ENCODE results near the gene IRX3. TPM values are rescaled to one million over a fixed set of nuclear protein-coding genes. Genes with fewer than 3 reads are reported as not detected.
"Not testable (repeated sequence)": the region's sequence is repeated elsewhere in the genome, so short reads cannot be mapped to it uniquely, and the experiment has no call there.

Gene IRX3
- total RNA-seq, 1 experiment from 2014 or later: not detected

DNA sequence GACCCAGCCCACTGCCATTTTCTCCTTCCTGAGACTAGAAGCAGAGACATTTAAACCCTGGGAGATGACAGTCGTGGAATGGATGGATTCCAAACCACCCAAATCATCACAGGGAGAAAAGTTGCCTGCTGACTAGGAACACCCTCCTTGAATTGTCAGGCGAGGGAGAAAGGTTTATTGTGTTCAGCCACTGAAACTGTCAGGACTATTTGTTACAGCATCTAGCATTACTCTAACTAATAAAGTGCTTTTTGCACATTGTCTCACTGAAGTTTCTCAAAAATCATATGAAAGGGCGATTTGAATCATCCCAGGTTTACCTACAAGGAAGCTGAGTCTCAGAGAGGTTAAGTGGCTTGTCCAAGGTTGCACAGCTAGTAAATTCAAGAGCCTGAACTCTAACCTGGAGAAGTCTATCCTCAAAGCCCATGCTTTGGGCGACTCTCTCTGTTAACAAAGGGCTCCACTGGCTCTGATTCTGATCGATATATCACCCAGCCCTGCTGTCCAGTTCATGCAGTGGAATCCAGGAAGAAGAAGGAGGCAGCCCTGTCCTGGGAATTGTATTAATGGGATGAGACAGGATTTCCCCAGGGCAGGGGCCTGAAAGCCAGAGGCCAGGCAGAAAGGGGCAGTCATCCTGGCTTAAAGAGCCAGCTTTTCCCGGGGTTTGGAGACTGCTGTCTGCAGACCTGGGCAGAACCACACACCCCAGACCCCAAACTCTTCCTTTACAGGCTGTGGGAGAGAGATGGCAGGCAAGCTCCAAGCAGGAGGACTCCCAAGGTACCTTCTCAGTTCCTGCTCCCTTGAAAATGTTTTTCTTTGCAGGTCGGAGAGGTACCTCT lies 37.5 kb downstream of the IRX3 start:
- no peaks in the 10 kb centered on the region for H3K36me3 ChIP-seq (ENCODE audit: low read depth, low read length)
- H4K20me1 ChIP-seq (ENCODE audit: low read length): no peaks in the 10 kb centered on the region
- no peaks in the 10 kb centered on the region for H3K79me2 ChIP-seq (ENCODE audit: low read length)
- H3F3A ChIP-seq (ENCODE audit: low read length, unreplicated experiment): no peaks in the 10 kb centered on the region
- BruUV-seq (replicated peaks): no TSS peak
- H3K27me3 ChIP-seq (ENCODE audit: low read length): peaks cover 15% of the 10 kb centered on the region
- H3K4me3 ChIP-seq (ENCODE audit: low read length): no peak overlapping the region
- no peaks in the 10 kb centered on the region for H3K9me2 ChIP-seq (replicated peaks; ENCODE audit: low read length)
- ChIA-PET CTCF (no interaction called here), POLR2A (ENCODE audit: unreplicated experiment) (no interaction called here)
- intact Hi-C loops (cut with micrococcal nuclease): no loop called here
- no peak for ATAC-seq
- no peak for DNase-seq
- no peak overlapping the region for H2AFZ ChIP-seq (ENCODE audit: low read length)
- H3K9me3 ChIP-seq (ENCODE audit: low read length): no peaks in the 10 kb centered on the region
- H3K4me2 ChIP-seq (ENCODE audit: low read length): no peak overlapping the region
- TF ChIP-seq, protein P1, sequence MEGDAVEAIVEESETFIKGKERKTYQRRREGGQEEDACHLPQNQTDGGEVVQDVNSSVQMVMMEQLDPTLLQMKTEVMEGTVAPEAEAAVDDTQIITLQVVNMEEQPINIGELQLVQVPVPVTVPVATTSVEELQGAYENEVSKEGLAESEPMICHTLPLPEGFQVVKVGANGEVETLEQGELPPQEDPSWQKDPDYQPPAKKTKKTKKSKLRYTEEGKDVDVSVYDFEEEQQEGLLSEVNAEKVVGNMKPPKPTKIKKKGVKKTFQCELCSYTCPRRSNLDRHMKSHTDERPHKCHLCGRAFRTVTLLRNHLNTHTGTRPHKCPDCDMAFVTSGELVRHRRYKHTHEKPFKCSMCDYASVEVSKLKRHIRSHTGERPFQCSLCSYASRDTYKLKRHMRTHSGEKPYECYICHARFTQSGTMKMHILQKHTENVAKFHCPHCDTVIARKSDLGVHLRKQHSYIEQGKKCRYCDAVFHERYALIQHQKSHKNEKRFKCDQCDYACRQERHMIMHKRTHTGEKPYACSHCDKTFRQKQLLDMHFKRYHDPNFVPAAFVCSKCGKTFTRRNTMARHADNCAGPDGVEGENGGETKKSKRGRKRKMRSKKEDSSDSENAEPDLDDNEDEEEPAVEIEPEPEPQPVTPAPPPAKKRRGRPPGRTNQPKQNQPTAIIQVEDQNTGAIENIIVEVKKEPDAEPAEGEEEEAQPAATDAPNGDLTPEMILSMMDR (conservative IDR thresholded peaks at IDR 0.05; ENCODE audit: low read depth, low read length): no peak
- TF ChIP-seq EZH2phosphoT487 (IDR thresholded peaks at IDR 0.05; ENCODE audit: borderline replicate concordance, low read length) (no peak), EZH2 (IDR thresholded peaks at IDR 0.05; ENCODE audit: low read length, unreplicated experiment) (no peak)
- H3K27ac ChIP-seq (ENCODE audit: low read length): no peak overlapping the region
- no peak overlapping the region for H3K9ac ChIP-seq (ENCODE audit: low read length)
- H3K4me1 ChIP-seq (ENCODE audit: insufficient read depth, low read length): no peaks in the 10 kb centered on the region

DNA sequence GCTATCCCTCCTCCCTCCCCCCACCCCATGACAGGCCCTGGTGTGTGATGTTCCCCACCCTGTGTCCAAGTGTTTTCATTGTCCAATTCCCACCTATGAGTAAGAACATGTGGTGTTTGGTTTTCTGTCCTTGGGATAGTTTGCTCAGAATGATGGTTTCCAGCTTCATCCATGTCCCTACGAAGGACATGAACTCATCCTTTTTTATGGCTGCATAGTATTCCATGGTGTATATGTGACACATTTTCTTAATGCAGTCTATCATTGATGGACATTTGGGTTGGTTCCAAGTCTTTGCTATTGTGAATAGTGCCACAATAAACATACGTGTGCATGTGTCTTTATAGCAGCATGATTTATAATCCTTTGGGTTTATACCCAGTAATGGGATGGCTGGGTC lies 38.9 kb downstream of the IRX3 start:
- intact Hi-C loops (cut with micrococcal nuclease); H3K4me3 ChIP-seq (ENCODE audit: low read length); POLR2A ChIA-PET (ENCODE audit: unreplicated experiment); CTCF ChIA-PET; H3K36me3 ChIP-seq (ENCODE audit: low read depth, low read length); H3K9ac ChIP-seq (ENCODE audit: low read length); H4K20me1 ChIP-seq (ENCODE audit: low read length); DNase-seq; ATAC-seq; H3K27ac ChIP-seq (ENCODE audit: low read length); H2AFZ ChIP-seq (ENCODE audit: low read length); H3K79me2 ChIP-seq (ENCODE audit: low read length); H3K9me3 ChIP-seq (ENCODE audit: low read length); H3K9me2 ChIP-seq (replicated peaks; ENCODE audit: low read length); BruUV-seq (replicated peaks); H3K4me2 ChIP-seq (ENCODE audit: low read length); H3K4me1 ChIP-seq (ENCODE audit: insufficient read depth, low read length); H3F3A ChIP-seq (ENCODE audit: low read length, unreplicated experiment): not testable (repeated sequence)
- peaks cover 15% of the 10 kb centered on the region for H3K27me3 ChIP-seq (ENCODE audit: low read length)

GRCh38 chr16:54246454-54246821 lies 40.1 kb downstream of the IRX3 start:
- no peak overlapping the region for H3K4me2 ChIP-seq (ENCODE audit: low read length)
- H3K4me3 ChIP-seq (ENCODE audit: low read length): no peak overlapping the region
- no peaks in the 10 kb centered on the region for H3K9me2 ChIP-seq (replicated peaks; ENCODE audit: low read length)
- no peak for ATAC-seq
- H3K4me1 ChIP-seq (ENCODE audit: insufficient read depth, low read length): no peaks in the 10 kb centered on the region
- CTCF ChIA-PET: no interaction called here
- intact Hi-C loops (cut with micrococcal nuclease): no loop called here
- no peak overlapping the region for H3K9ac ChIP-seq (ENCODE audit: low read length)
- no peak overlapping the region for H2AFZ ChIP-seq (ENCODE audit: low read length)
- H3K9me3 ChIP-seq (ENCODE audit: low read length): no peaks in the 10 kb centered on the region
- H3K36me3 ChIP-seq (ENCODE audit: low read depth, low read length): no peaks in the 10 kb centered on the region
- POLR2A ChIA-PET (ENCODE audit: unreplicated experiment): no interaction called here
- TF ChIP-seq EZH2phosphoT487 (IDR thresholded peaks at IDR 0.05; ENCODE audit: borderline replicate concordance, low read length) (no peak), EZH2 (IDR thresholded peaks at IDR 0.05; ENCODE audit: low read length, unreplicated experiment) (no peak)
- TF ChIP-seq, protein P1 (conservative IDR thresholded peaks at IDR 0.05; ENCODE audit: low read depth, low read length): no peak
- no TSS peak for BruUV-seq (replicated peaks)
- H3K79me2 ChIP-seq (ENCODE audit: low read length): no peaks in the 10 kb centered on the region
- no peaks in the 10 kb centered on the region for H3F3A ChIP-seq (ENCODE audit: low read length, unreplicated experiment)
- H3K27ac ChIP-seq (ENCODE audit: low read length): no peak overlapping the region
- DNase-seq: no peak
- peaks cover 15% of the 10 kb centered on the region for H3K27me3 ChIP-seq (ENCODE audit: low read length)
- H4K20me1 ChIP-seq (ENCODE audit: low read length): no peaks in the 10 kb centered on the region
